ENCODE data around the gene ARL17B. TPM values are rescaled to one million over a fixed set of nuclear protein-coding genes. Genes with fewer than 3 reads are reported as not detected.
"Not testable (repeated sequence)": the region's sequence is repeated elsewhere in the genome, so short reads cannot be mapped to it uniquely, and the experiment has no call there.

ARL17B gene
- total RNA-seq (2014; rRNA removed; shearing (Covaris generic); ENCODE audit: low replicate concordance), result 11.5 and 19.7 TPM in 2 replicates

GRCh38 chr17:46361755-46362154, at the start of gene ARL17B:
Gene ARL17B, minus strand, starts transcription at chr17:46361766. Its CDS starts 3,369 bp downstream, at chr17:46358397.
- not testable (repeated sequence) for H3K36me3 ChIP-seq (ENCODE audit: insufficient read depth, low read length); H3K4me3 ChIP-seq (ENCODE audit: low read length); H3K79me2 ChIP-seq (ENCODE audit: low read length); H2AFZ ChIP-seq (ENCODE audit: low read length); H3K9me3 ChIP-seq (ENCODE audit: low read length); H3K4me1 ChIP-seq (ENCODE audit: low read length); H3K27ac ChIP-seq (ENCODE audit: low read length); DNase-seq; H3K9me2 ChIP-seq (replicated peaks; ENCODE audit: insufficient read depth, low read length); H3K4me2 ChIP-seq (ENCODE audit: low read depth, low read length, poor library complexity, severe bottlenecking); H4K20me1 ChIP-seq (ENCODE audit: insufficient read depth, low read depth, low read length); H3K9ac ChIP-seq (ENCODE audit: low read length); H3K27me3 ChIP-seq (ENCODE audit: low read length)

- H3K4me1 ChIP-seq (ENCODE audit: low read length); H3K4me3 ChIP-seq (ENCODE audit: low read length); H3K79me2 ChIP-seq (ENCODE audit: low read length); H2AFZ ChIP-seq (ENCODE audit: low read length); H3K4me2 ChIP-seq (ENCODE audit: low read depth, low read length, poor library complexity, severe bottlenecking); H3K36me3 ChIP-seq (ENCODE audit: insufficient read depth, low read length); H3K9me2 ChIP-seq (replicated peaks; ENCODE audit: insufficient read depth, low read length); H3K9ac ChIP-seq (ENCODE audit: low read length); H3K27ac ChIP-seq (ENCODE audit: low read length); H3K9me3 ChIP-seq (ENCODE audit: low read length); DNase-seq; H4K20me1 ChIP-seq (ENCODE audit: insufficient read depth, low read depth, low read length); H3K27me3 ChIP-seq (ENCODE audit: low read length): not testable (repeated sequence)
Observed at GRCh38 chr17:46409864-46410263, 48.3 kb upstream of the ARL17B start.

GRCh38 chr17:46407155-46407554, 45.6 kb upstream of the ARL17B start:
- not testable (repeated sequence) for H3K9me2 ChIP-seq (replicated peaks; ENCODE audit: insufficient read depth, low read length); H3K9ac ChIP-seq (ENCODE audit: low read length); H3K9me3 ChIP-seq (ENCODE audit: low read length); H3K79me2 ChIP-seq (ENCODE audit: low read length); H3K27ac ChIP-seq (ENCODE audit: low read length); H3K4me1 ChIP-seq (ENCODE audit: low read length); H3K4me2 ChIP-seq (ENCODE audit: low read depth, low read length, poor library complexity, severe bottlenecking); DNase-seq; H3K36me3 ChIP-seq (ENCODE audit: insufficient read depth, low read length); H3K4me3 ChIP-seq (ENCODE audit: low read length); H3K27me3 ChIP-seq (ENCODE audit: low read length); H2AFZ ChIP-seq (ENCODE audit: low read length); H4K20me1 ChIP-seq (ENCODE audit: insufficient read depth, low read depth, low read length)

GRCh38 chr17:46401033-46401787, 39.6 kb upstream of the ARL17B start:
- not testable (repeated sequence) for H3K4me1 ChIP-seq (ENCODE audit: low read length); H3K79me2 ChIP-seq (ENCODE audit: low read length); H3K27me3 ChIP-seq (ENCODE audit: low read length); H3K9me2 ChIP-seq (replicated peaks; ENCODE audit: insufficient read depth, low read length); H3K27ac ChIP-seq (ENCODE audit: low read length); H3K9me3 ChIP-seq (ENCODE audit: low read length); DNase-seq; H3K9ac ChIP-seq (ENCODE audit: low read length); H4K20me1 ChIP-seq (ENCODE audit: insufficient read depth, low read depth, low read length); H3K4me2 ChIP-seq (ENCODE audit: low read depth, low read length, poor library complexity, severe bottlenecking); H2AFZ ChIP-seq (ENCODE audit: low read length); H3K4me3 ChIP-seq (ENCODE audit: low read length); H3K36me3 ChIP-seq (ENCODE audit: insufficient read depth, low read length)

GRCh38 chr17:46400543-46400942, 39.0 kb upstream of the ARL17B start:
- H3K4me1 ChIP-seq (ENCODE audit: low read length); H3K9me3 ChIP-seq (ENCODE audit: low read length); H3K79me2 ChIP-seq (ENCODE audit: low read length); DNase-seq; H3K4me3 ChIP-seq (ENCODE audit: low read length); H3K27ac ChIP-seq (ENCODE audit: low read length); H2AFZ ChIP-seq (ENCODE audit: low read length); H3K27me3 ChIP-seq (ENCODE audit: low read length); H3K36me3 ChIP-seq (ENCODE audit: insufficient read depth, low read length); H3K9ac ChIP-seq (ENCODE audit: low read length); H3K4me2 ChIP-seq (ENCODE audit: low read depth, low read length, poor library complexity, severe bottlenecking); H4K20me1 ChIP-seq (ENCODE audit: insufficient read depth, low read depth, low read length); H3K9me2 ChIP-seq (replicated peaks; ENCODE audit: insufficient read depth, low read length): not testable (repeated sequence)

- H3K27me3 ChIP-seq (ENCODE audit: low read length); H3K9me3 ChIP-seq (ENCODE audit: low read length); H3K9me2 ChIP-seq (replicated peaks; ENCODE audit: insufficient read depth, low read length); H3K4me2 ChIP-seq (ENCODE audit: low read depth, low read length, poor library complexity, severe bottlenecking); H2AFZ ChIP-seq (ENCODE audit: low read length); H3K27ac ChIP-seq (ENCODE audit: low read length); H3K9ac ChIP-seq (ENCODE audit: low read length); H3K4me3 ChIP-seq (ENCODE audit: low read length); H4K20me1 ChIP-seq (ENCODE audit: insufficient read depth, low read depth, low read length); H3K36me3 ChIP-seq (ENCODE audit: insufficient read depth, low read length); H3K4me1 ChIP-seq (ENCODE audit: low read length); DNase-seq; H3K79me2 ChIP-seq (ENCODE audit: low read length): not testable (repeated sequence)
Observed at GRCh38 chr17:46399993-46400392, 38.4 kb upstream of the ARL17B start.

- not testable (repeated sequence) for H2AFZ ChIP-seq (ENCODE audit: low read length); H3K4me1 ChIP-seq (ENCODE audit: low read length); H3K27ac ChIP-seq (ENCODE audit: low read length); H3K4me2 ChIP-seq (ENCODE audit: low read depth, low read length, poor library complexity, severe bottlenecking); H3K27me3 ChIP-seq (ENCODE audit: low read length); H4K20me1 ChIP-seq (ENCODE audit: insufficient read depth, low read depth, low read length); H3K79me2 ChIP-seq (ENCODE audit: low read length); DNase-seq; H3K4me3 ChIP-seq (ENCODE audit: low read length); H3K9me3 ChIP-seq (ENCODE audit: low read length); H3K9ac ChIP-seq (ENCODE audit: low read length); H3K36me3 ChIP-seq (ENCODE audit: insufficient read depth, low read length); H3K9me2 ChIP-seq (replicated peaks; ENCODE audit: insufficient read depth, low read length)
Observed at GRCh38 chr17:46396292-46396691, 34.7 kb upstream of the ARL17B start.

- H3K27ac ChIP-seq (ENCODE audit: low read length); H3K4me2 ChIP-seq (ENCODE audit: low read depth, low read length, poor library complexity, severe bottlenecking); H2AFZ ChIP-seq (ENCODE audit: low read length); H3K4me3 ChIP-seq (ENCODE audit: low read length); H3K9me2 ChIP-seq (replicated peaks; ENCODE audit: insufficient read depth, low read length); DNase-seq; H4K20me1 ChIP-seq (ENCODE audit: insufficient read depth, low read depth, low read length); H3K9ac ChIP-seq (ENCODE audit: low read length); H3K9me3 ChIP-seq (ENCODE audit: low read length); H3K36me3 ChIP-seq (ENCODE audit: insufficient read depth, low read length); H3K79me2 ChIP-seq (ENCODE audit: low read length); H3K27me3 ChIP-seq (ENCODE audit: low read length); H3K4me1 ChIP-seq (ENCODE audit: low read length): not testable (repeated sequence)
Observed at GRCh38 chr17:46393702-46394101, 32.1 kb upstream of the ARL17B start.

- H3K9me2 ChIP-seq (replicated peaks; ENCODE audit: insufficient read depth, low read length); H3K9ac ChIP-seq (ENCODE audit: low read length); DNase-seq; H2AFZ ChIP-seq (ENCODE audit: low read length); H3K9me3 ChIP-seq (ENCODE audit: low read length); H3K4me3 ChIP-seq (ENCODE audit: low read length); H3K27ac ChIP-seq (ENCODE audit: low read length); H3K36me3 ChIP-seq (ENCODE audit: insufficient read depth, low read length); H3K27me3 ChIP-seq (ENCODE audit: low read length); H3K79me2 ChIP-seq (ENCODE audit: low read length); H3K4me2 ChIP-seq (ENCODE audit: low read depth, low read length, poor library complexity, severe bottlenecking); H4K20me1 ChIP-seq (ENCODE audit: insufficient read depth, low read depth, low read length); H3K4me1 ChIP-seq (ENCODE audit: low read length): not testable (repeated sequence)
Observed at GRCh38 chr17:46385491-46385890, 23.9 kb upstream of the ARL17B start.
